ENCODE measurements around the gene ITGA11.
"Not testable (repeated sequence)": the region's sequence is repeated elsewhere in the genome, so short reads cannot be mapped to it uniquely, and the experiment has no call there.

The ITGA11 gene

DNA sequence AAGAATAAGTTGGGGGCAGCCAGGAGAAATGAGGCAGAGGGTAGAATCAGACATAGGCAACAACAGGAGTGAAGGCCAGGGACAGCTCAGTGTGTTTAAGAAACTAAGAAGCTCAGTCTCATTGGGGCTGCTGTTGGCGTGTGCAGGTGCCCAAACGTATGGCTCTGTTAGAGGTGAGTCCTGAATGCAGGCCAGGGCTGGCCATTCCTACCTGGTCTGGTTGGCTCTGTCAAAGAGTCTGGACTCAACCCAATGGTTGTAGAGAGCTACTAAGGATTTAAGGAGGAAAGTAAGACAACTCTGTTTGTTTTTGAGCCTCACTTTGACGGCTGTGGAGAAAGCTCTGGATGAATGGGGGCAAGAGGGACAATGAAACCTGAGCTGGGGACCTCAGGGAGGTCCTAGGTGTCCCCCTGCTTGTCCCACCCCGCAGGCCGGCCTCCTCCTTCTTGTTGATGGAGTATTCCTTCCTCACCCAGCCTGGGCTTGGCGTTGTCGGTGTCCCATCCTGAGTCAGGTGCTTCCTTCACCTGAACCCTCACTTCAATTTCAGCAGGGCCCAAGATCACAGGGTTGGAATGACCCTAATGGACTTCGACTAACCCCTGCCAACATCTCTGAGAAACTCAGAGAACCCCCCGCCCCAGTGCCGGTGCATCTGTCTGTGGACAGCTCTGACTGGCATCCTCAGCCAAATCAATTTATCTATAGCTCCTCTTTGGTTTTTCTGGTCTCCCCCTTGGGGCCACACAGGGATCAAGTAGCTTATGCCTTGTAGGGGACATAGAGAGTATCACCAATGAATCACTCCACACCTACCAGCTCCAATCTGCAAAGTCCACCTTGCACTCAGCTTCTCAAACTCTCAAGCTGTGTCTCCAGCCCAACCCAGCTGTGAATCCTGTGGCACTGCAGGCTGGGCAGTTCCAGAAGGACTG is 8.3 kb downstream of the ITGA11 start:
- no peak for DNase-seq (ENCODE audit: low spot score)

DNA sequence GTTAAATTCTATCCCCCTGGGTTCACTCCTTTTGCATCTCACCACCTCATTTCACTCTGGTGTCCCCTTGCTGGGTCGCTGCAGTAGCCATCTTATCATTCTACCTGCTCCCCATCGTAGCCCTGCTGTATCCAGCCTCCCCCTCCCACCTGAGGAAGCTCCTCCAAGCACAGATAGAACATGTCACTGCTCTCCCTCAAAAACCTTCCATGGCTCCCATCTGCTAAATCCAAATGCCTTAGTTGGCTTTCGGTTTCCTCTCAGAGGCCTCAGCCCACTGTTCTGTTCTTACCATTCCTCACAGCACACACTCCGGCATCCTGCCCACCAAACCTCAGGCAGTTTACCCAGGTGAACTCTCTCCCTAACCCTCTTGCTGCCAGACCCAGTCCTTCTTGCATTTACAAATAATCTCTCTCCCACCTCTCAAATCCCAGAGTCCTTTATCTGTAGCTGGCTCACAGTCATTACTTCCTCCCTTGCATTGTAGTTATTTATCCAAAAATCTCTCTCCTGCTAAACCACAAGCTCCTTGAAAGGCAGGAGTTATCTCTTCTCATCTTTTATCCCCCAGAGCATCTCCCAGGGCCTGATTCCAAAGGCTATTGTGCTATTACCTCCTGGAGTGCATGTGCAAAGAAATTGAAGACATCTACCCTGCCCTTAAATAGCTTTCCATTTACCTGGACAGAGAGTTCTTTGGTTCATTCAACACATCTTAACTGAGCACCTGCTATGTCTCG is 9.4 kb downstream of the ITGA11 start:
- DNase-seq (ENCODE audit: low spot score): not testable (repeated sequence)

DNA sequence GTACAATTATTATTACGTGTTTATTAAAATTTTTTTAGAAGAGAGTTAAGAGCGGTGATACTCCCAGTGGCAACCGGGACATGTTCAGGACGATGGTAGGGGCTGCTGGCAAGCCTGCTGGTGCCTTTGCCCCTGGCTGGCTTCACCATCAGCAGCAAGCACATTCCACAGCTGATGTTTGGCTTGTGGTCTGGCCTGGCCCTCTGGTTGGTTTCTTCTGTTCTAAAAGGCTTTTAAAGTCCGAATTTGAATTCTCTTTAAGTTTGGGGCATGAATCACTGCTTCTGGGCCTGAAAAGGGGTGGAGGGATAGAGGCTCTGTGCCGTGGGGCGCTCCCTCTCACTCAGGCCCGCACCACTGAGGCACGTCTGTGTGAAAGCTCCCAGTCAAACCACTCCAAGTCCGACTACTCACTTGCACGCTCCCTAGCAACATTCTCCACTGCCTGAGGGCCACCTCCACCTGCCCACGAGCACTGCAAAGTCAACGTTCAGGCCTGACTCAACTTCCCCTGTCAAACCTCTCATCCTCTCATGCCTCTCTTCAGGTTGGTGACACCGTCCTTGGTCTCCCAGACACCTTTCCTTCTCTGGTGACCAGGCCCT is 10.1 kb downstream of the ITGA11 start:
- DNase-seq (ENCODE audit: low spot score): no peak

DNA sequence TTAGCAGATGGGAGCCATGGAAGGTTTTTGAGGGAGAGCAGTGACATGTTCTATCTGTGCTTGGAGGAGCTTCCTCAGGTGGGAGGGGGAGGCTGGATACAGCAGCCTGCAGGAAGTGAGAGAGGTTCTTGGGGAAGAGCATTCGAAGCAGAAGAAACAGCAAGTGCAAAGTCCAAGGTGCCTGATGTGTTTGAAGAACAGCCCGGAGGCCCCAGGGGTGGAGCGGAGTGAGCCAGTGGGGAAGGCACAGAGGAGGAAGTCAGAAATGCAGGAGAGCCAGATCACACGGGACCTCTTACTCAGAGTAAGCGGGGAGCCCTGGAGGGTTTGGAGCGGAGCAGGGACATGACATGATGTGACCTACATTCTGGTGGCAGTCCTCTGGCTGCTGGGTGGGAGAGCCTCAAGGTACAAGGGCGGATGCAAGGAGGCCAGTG is 10.8 kb downstream of the ITGA11 start:
- no peak for DNase-seq (ENCODE audit: low spot score)

DNA sequence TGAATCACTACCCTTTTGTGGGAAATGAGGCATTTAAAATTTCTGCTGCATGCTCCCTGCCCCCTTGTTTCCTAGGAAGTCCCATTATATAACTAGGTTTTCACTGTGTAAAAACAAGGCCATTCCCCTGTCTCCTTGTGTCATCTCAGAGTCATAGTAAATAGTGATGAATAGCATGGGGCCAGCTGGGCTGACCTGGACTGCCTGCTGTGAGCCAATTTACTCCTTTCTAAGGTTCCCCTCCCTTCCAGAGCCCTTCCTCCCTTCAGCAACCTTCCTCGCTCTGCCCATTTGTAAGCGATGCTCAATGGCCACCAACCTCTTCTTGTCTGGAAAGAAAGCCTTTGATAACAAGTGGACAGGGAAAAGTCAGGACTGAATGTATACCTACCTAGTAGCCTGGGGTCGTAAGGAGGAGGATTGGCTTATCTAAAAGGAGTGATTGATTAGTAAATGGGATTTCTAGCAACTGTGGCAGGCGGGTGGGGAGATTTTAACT is 11.7 kb downstream of the ITGA11 start:
- no peak for DNase-seq (ENCODE audit: low spot score)

DNA sequence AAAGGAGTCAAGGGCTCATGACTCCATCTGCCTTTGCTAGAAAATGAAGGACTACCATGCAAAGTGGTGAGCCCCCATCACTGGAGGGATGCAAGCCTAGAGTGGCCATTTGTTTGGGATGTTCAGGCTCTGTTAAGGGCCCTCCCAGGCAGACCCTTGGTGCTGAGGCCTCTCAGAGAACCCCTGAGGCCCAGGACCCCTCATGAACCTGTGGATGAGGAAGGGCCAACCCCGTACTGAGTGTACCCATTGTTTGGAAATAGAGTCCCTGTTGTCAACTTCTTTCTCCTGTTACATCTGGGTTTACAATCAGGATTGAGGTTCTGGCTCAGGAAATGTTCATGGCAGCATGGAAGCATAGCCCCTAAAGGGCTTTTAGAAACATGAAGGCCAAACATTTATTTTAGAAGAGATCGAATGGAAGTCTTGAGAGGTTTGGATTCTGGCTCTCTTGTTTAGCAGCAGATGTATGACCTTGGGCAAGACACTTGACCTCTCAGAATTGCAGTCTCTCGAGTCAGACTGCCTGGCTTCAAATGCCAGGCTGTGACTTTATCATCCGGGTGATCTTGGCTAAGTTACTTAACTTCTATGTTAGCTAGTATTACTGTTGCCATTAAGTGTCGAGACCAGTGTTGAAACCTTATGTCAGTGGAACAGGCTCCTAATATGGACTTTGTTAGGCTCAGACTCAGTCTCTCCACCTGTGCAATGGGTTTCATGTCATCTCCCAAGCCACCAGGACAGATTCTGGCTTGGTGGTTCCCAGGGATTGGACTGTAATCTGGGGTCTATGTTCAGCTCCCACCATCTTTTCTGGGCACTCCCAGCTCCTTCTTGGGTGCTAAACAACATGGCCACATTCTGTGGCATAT is 12.4 kb downstream of the ITGA11 start:
- DNase-seq (ENCODE audit: low spot score): no peak

DNA sequence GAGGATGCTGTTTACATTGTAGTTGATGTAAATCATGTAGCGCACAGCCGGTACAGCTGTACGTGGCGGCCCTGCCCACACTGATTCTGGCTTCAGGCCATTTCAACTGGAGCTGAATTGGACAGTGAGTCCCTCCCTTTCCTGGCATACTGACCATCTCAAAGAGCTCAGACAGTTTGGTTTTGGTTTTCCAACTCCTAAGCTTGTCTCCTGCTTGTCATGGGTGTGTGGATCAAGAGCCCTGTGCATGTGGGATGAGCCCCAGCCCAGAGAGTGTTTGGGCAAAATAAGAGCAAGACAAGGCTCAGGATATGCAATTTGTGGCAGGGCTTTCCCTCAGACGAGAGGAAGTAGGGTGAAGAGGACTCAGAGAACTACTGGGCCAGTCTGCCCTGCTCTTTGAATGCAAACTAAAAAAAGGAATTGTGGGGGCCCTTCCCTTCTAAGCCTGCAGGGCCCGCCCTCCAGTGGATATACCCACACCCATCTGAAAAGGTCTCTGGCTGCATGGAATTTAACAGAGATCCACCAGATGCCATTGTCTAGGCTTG is 13.3 kb downstream of the ITGA11 start:
- no peak for DNase-seq (ENCODE audit: low spot score)

DNA sequence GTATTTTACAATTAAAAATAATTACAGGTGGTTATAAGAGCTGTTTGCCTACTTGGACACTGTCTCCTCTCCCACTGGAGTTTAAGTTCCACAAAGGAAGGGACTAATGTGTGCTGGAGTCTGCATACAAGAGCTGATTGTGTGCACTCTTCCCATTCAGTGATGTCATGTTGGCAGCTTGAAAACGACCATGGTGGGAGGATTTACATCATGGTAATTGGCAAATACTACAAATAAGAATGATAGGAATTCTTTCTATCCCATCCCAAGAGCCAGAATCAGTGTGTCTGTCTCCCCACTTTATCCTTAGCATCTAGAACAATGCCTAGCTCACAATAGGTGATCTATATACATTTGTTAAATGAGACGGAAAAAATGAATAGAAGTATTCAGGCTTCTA is 14.1 kb downstream of the ITGA11 start:
- DNase-seq (ENCODE audit: low spot score): peak; percentile 23

DNA sequence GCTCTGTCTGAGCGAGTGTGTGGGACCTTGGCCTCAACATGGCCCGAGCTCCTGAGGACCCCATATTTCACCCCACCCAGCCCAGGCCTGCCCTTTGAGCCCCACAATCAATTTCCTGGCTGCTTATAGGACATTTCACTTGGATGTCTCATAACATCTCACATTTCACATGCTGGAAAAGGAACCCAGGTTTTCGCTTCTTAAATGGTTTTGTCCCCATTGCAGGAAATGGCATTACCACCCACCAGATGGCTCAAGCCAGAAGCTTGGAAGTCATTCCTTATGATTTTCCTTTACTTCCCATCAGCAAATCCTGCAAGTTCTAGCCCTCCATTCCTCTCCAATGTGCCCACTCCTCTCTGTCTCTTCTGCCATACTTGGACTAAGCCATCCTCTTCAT is 14.9 kb downstream of the ITGA11 start:
- no peak for DNase-seq (ENCODE audit: low spot score)

DNA sequence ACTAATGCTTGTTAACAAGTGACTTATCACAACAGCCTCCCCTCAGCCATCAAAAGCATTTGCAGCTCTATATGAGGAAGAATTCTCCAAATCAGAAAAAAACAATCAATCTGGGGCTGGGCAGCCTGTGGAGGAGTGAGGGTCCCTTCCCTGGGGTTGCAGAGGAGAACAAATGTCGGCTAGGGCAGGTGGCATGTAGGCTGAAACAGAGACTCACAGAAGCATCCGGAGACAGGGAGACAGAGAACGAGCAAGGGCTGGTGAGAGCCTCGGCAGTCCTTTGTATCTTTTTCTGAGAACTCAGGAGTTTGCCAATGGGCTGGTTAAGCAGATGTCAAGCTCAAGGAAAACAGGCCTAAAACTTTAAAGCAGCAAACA is 15.8 kb downstream of the ITGA11 start:
- DNase-seq (ENCODE audit: low spot score): no peak

DNA sequence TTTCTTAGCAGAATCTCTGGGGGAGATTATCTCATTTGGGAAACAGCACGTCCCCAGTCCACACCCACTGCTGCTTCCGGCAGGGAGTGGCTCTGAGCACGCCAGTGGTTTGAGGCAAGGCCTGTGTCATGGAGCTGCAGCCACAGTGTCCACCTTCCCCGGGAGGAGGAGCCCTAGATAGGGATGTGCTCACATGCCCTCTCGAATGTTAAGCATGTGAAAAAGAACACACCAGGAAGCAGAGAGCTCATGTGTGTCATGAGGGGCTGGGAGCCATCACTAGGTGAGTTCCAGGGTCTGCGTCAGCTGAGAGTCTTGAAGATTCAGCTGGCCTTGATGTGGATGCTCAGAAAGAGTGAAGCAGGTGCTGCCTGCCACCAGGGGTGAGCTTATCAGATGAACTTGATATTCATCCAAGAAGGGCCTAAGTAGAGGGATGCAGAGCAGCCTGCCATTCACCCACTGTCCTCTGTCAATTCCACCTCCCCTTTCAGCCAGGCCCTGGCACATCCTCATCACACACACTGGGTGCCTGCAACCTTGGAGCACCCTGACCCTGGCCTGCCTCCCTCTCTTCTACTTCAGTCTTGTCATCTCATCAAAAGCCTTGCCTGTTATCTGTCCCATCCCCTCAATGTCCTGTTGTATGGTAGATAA is 16.3 kb downstream of the ITGA11 start:
- DNase-seq (ENCODE audit: low spot score): no peak

DNA sequence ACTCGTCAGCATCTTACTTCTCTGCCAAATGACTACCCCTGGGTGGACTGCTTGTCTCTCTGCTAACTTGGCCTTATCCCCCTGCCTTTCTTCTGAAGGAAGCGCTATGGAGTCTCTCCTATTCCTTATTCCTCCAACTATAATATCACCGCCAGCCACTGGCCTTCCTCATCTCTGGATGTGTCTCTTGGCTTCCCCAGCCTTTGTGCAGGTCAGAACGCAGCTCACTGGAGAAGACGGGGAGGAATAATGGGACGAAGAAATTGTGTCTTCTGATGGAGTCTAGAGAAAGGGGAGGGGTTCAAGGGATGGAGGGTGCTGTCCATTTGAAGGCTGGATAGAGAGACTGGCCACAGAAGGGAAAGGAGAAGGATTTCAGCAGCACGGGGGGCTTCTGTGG is 16.9 kb downstream of the ITGA11 start:
- no peak for DNase-seq (ENCODE audit: low spot score)

DNA sequence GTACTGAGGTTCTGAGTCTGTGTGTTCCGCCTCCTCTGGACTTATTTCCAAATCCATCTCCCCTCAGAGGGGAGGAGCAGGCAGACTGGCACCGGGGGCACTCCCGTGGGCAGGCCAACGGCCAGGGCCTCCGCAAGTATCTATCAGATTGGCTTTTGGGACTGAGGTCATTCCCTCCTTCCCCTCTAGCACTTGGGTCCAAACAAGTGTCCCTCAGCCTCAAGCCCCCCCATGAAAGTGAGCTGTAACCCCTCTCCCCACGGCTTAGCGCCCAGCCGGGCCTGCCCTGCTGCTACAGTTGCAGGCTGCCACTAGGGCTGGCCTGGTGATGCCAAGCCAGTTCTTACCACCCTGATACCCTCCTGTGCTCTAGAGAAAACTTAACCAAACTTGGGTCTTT is 17.4 kb downstream of the ITGA11 start:
- DNase-seq (ENCODE audit: low spot score): no peak

DNA sequence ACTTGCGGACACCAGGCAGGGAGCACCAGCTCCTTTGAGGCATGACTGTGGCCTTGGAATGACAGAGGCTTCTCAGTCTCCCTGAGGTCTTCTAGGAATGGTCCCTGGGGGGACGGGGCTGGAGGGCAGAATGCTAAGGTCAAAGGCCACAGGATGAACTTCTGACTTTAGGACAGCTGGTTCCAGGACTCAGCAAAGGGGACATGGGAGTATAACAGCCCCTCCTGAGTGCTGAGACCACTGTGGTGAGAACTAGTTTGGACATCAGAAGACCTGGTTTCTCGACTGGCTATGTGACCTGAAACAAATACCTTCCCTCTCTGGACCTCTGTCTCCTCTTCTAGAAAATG is 17.8 kb downstream of the ITGA11 start:
- no peak for DNase-seq (ENCODE audit: low spot score)

DNA sequence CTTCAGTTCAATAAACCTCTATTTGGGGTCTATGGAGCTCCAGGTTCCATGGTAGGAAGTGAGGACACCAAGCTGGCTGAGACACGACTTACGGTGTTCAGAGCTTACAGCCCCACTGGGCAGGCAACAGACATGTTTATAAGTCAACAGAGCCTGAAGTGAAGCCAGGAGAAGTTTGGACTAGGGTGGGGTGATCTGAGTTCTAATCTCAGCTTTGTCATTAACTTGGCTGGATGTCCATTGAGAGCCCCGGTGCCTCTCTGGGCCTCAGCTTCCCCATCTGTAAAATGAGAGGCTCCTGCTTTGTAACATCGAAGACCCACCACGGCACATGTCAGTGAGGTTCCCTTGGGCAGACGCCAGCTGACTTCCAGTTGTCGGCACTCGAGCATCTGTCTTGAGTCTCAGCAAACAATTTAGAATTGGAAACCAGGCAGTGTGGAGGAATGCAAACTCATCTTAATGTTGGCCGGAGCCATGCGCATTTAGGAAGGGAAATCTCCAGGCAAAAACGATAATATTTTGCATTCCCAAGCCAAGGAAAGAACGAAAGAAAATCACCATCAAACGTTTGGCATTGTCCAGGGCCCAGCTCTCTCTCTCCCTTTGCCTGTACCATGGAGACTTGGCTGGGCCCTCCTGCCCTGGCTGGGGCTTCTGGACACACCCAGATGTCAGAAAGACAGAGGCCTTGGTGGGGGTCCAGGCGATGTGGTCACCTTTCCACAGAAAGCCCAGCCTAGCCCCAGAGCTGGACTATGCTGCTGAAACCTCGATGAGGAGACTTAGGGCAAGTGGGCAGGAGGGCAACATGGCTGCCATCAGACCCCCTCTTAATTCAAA is 18.4 kb downstream of the ITGA11 start:
- DNase-seq (ENCODE audit: low spot score): no peak

DNA sequence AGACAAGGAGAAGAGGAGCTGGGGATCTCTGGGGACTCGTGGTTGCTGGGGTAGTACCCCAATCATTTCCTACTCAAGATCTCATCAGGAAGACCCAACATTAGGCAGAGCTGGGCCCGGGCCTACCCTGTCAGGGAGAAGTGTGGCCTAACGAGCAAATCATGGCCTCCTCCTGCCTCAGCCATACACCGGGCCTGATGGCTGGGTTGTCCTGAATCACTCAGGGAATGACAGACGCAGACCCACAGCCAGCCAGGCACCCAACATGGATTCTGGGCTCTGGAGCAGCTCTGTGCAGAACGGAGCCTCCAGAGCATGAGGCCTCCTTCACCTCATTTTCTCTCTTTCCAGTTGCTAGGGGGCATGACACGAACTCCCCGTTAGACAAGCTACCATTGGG is 19.7 kb downstream of the ITGA11 start:
- DNase-seq (ENCODE audit: low spot score): no peak

DNA sequence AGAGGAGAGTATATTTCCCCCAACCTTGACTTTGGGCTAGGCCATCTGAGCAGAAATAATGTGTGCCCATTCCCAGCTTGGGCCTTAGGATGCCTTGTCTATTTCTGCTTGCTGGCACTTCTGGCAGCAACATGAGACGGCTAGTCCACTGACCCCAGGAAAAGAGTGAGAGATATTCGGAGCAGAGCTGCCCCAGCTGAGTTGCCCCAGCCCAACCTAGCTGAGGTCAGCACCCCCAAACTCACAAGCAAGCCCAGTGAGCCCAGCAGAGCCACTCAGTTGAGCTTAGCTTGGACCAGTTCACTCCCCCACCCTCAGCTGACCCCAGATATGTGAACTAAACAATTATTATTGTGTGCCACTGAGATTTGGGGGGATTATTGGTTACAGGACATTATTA is 20.2 kb downstream of the ITGA11 start:
- DNase-seq (ENCODE audit: low spot score): no peak

DNA sequence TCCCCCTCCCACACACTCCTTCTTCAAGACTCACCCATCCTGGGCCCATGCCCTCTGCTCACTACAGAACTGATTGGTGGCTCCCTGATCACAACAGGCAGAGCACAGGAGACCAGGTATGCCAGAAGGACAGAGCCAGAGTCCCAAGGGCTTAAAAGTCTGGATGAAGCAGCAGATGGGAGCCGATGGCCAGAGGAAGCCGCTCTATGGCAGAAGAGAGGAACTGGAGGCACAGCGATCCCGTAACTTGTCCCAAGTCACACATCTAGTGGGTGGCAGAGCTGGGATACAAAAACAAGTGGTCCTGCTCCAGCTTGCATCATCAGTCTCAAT is 20.7 kb downstream of the ITGA11 start:
- no peak for DNase-seq (ENCODE audit: low spot score)

DNA sequence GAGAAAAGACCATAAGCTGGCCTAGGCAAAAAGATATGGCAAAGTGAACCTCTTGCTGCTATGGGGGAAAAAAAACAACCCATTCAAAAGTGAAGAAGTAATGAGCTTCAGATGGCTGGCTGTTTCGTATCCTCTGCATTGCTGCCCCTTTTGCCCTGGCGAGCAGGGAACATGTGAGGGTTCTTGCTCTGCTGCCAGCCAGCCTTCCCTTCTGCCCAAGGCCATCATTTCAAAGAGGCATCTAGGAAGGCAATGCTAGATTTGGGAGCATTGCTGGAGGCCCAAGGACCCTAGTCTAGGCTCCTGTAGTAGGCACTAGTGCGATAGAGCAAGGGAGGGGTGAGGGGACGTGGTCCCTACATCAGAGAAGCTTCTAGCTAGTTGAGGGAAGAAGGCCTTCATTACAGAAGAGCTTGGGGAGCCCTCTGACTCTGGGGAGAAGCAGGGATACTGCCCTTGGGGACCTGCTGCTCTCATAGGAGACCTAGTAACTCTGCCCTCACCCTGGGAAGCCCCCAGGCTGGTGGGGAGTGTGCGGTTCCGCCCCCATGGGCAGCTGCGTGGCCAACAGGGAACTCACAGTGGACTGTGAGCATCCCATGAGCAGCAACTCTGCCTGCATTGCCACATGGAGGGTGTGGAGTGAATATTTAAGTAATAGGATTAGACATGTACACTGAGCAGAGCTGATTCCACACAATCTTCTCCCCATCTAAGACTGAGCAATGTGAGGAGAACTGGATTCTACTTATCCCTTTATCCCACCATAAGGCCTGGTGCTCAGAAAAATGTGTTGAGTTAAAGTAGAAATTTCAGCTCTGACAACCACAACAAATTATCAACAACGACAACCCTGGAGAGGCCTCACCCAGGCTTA is 21.3 kb downstream of the ITGA11 start:
- DNase-seq (ENCODE audit: low spot score): no peak
